ENCODE results near the gene CRELD2. TPM values are rescaled to one million over a fixed set of nuclear protein-coding genes. Genes with fewer than 3 reads are reported as not detected.

Gene CRELD2
- total and polyA plus RNA-seq, 2 of the 13 experiments (the other 11 are each of a cell fraction or from before 2014, with no cell fraction given): 17.2 to 44.7 TPM

- TF ChIP-seq BRD4 (CRISPR knock-in tag; IDR thresholded peaks at IDR 0.05) (peak; percentile 40; the same call in 1 of the 2 replicates), ZNF138 (CRISPR knock-in tag; IDR thresholded peaks at IDR 0.05; ENCODE audit: low read depth) (no peak), CAMTA2 (CRISPR knock-in tag; IDR thresholded peaks at IDR 0.05; ENCODE audit: borderline replicate concordance) (no peak), PCBP2 (optimal IDR thresholded peaks at IDR 0.05; ENCODE audit: low read depth, low read length, poor library complexity, severe bottlenecking) (no peak), RBM22 (optimal IDR thresholded peaks at IDR 0.05; ENCODE audit: low read length) (no peak), ZHX1 (CRISPR knock-in tag; IDR thresholded peaks at IDR 0.05; ENCODE audit: low read depth) (peak; percentile 25; the same call in 1 of the 2 replicates), JUN (CRISPR knock-in tag; IDR thresholded peaks at IDR 0.05) (no peak), ATF7-NPFF (CRISPR knock-in tag; IDR thresholded peaks at IDR 0.05; ENCODE audit: low read depth) (peak; percentile 18; the same call in 1 of the 2 replicates), ZNF607 (CRISPR knock-in tag; IDR thresholded peaks at IDR 0.05; ENCODE audit: borderline replicate concordance) (no peak; the same call in 1 of the 2 replicates), GATA4 (IDR thresholded peaks at IDR 0.05; ENCODE audit: borderline replicate concordance, low read depth) (0 out of 2 replicates have a peak, but pooled peaks have one; percentile 23), ZHX2 (IDR thresholded peaks at IDR 0.05; ENCODE audit: low read depth) (peak; percentile 29; the same call in 1 of the 2 replicates), ZHX2 (CRISPR knock-in tag; IDR thresholded peaks at IDR 0.05; ENCODE audit: borderline replicate concordance) (no peak), RNF219 (CRISPR knock-in tag; IDR thresholded peaks at IDR 0.05) (no peak), MIXL1 (CRISPR knock-in tag; IDR thresholded peaks at IDR 0.05) (no peak; the same call in 1 of the 2 replicates)
Observed at GRCh38 chr22:49966774-49967705, 48.6 kb downstream of the CRELD2 start (continued).

Measured in HepG2 (cell line).